CD4-positive, alpha-beta memory T cell (primary cell): ENCODE results near the gene B2M. TPM values are rescaled to one million over a fixed set of nuclear protein-coding genes. Genes with fewer than 3 reads are reported as not detected.
"Not testable (repeated sequence)": the region's sequence is repeated elsewhere in the genome, so short reads cannot be mapped to it uniquely, and the experiment has no call there.

Experiments used
- CTCF ChIA-PET: fragments of 350-600 bp; sonication (Branson Sonifier 250); formaldehyde crosslinking; loops from one replicate; lab custom pipeline; 2021; ENCODE audit warnings: inconsistent platforms; ENCODE audit not compliant: partially characterized antibody; lab: Charles Lee
- POLR2A ChIA-PET: fragments of 350-600 bp; sonication (Branson Sonifier 250); formaldehyde crosslinking; loops from one replicate; lab custom pipeline; 2021; ENCODE audit not compliant: partially characterized antibody; lab: Charles Lee
- DNase-seq, 5 donors: peaks; one replicate each; pipeline versions ENCODE4 v3.0.0 to v3.0.0-alpha.2; 2020 to 2022; ENCODE audit warnings: mixed read lengths in 1 of 5
- H3K27ac ChIP-seq: one replicate; pipeline ENCODE4 v1.7.0; 2013; ENCODE audit warnings: low read depth, low read length
- H3K27me3 ChIP-seq: 2 replicates; pipeline ENCODE4 v1.7.0; 2013; ENCODE audit warnings: mild to moderate bottlenecking, low read length, moderate library complexity; ENCODE audit not compliant: insufficient read depth
- H3K36me3 ChIP-seq: 2 replicates; pipeline ENCODE4 v1.7.0; 2013; ENCODE audit warnings: mild to moderate bottlenecking, low read length, moderate library complexity; ENCODE audit not compliant: insufficient read depth
- H3K4me1 ChIP-seq: 2 replicates; pipeline ENCODE4 v1.7.0; 2013; ENCODE audit warnings: mild to moderate bottlenecking, low read length, moderate library complexity; ENCODE audit not compliant: insufficient read depth
- H3K4me3 ChIP-seq, 2 donors: one replicate each; pipeline ENCODE4 v1.7.0; 2013; ENCODE audit warnings: low read length in 2 of 2, mild to moderate bottlenecking in 1 of 2
- H3K9me3 ChIP-seq, 2 donors: one replicate each; pipeline ENCODE4 v1.7.0; 2013; ENCODE audit warnings: low read length in 2 of 2, control low read depth in 1 of 2; ENCODE audit not compliant: control insufficient read depth in 1 of 2
- H3K27ac Mint-ChIP-seq, 7 donors: one replicate each; pipeline ENCODE4 v1.8.0; 2020 to 2021; ENCODE audit warnings: mixed read lengths in 7 of 7, mild to moderate bottlenecking in 6 of 7, inconsistent platforms in 3 of 7, moderate library complexity in 3 of 7
- H3K27me3 Mint-ChIP-seq, 2 donors: one replicate each; pipeline ENCODE4 v1.8.0; 2020 to 2021; ENCODE audit warnings: mixed read lengths in 2 of 2
- H3K36me3 Mint-ChIP-seq, 2 donors: one replicate each; pipeline ENCODE4 v1.8.0; 2020 to 2021; ENCODE audit warnings: mixed read lengths in 2 of 2, inconsistent platforms in 1 of 2, mild to moderate bottlenecking in 1 of 2
- H3K4me1 Mint-ChIP-seq, 4 donors: one replicate each; pipeline ENCODE4 v1.8.0; 2020 to 2021; ENCODE audit warnings: mixed read lengths in 4 of 4, mild to moderate bottlenecking in 1 of 4
- H3K4me3 Mint-ChIP-seq, 8 donors: one replicate each; pipeline ENCODE4 v1.8.0; 2020 to 2021; ENCODE audit warnings: mixed read lengths in 8 of 8, mild to moderate bottlenecking in 7 of 8, moderate library complexity in 6 of 8, inconsistent platforms in 3 of 8
- H3K9me3 Mint-ChIP-seq, 8 donors: one replicate each; pipeline ENCODE4 v1.8.0; 2020 to 2021; ENCODE audit warnings: mixed read lengths in 8 of 8, mild to moderate bottlenecking in 5 of 8, inconsistent platforms in 3 of 8, moderate library complexity in 1 of 8
- intact Hi-C: fragments of 100-400 bp; cut with micrococcal nuclease; formaldehyde crosslinking; loops from one replicate; pipeline ENCODE4 v1.15.1; 2023
- polyA plus RNA-seq, 2 donors: library from polyadenylated mRNA; unstranded; fragments of 300-500 nt; fragmentation: Illumina TruSeq; gene quantifications; one replicate each; pipeline ENCODE4 v1.2.3, GENCODE V29; 2021
- total RNA-seq, 2 experiments: library from RNA; stranded (reverse); gene quantifications; one replicate each; pipeline ENCODE4 v1.2.3, GENCODE V29; 2021

Gene B2M
- total and polyA plus RNA-seq, 4 experiments from 2014 or later = 7,421 to 62,423 (median 21,318) TPM

- Mint-ChIP-seq H3K27ac (peak overlapping the region; percentile 86 to 96 (median 93)), H3K4me1 (peaks cover 66 to 99% (median 83%) of the 10 kb centered on the region in 4 donors), H3K36me3 (peaks cover 45 to 54% of the 10 kb centered on the region in 2 donors), H3K4me3 (peak overlapping the region in 7 of 8 donors; percentile 64 to 82 (median 75)), H3K9me3 (peaks cover 0 to 71% (median 57%) of the 10 kb centered on the region in 8 donors), H3K27me3 (no peaks in the 10 kb centered on the region)
- H3K4me3 ChIP-seq = peak overlapping the region in 1 of 2 donors; percentile 13
- H3K27me3 ChIP-seq = no peaks in the 10 kb centered on the region
- ChIA-PET POLR2A (interaction anchor here (1.1 to 51.9 kb wide), 6 partner anchors 10 to 394 kb away, joined by 3 to 5737 read pairs (median 17); partner anchors contain the start of genes B2M, GOLM2, PATL2 and SPG11), CTCF (interaction anchor here (1.2 to 13.2 kb wide), 8 partner anchors 9 to 69 kb away, joined by 3 to 167 read pairs (median 14); partner anchors contain the start of genes B2M, PATL2, SPG11 and TRIM69)
- intact Hi-C loops = no loop called here
- no peaks in the 10 kb centered on the region for H3K9me3 ChIP-seq
- H3K36me3 ChIP-seq = no peaks in the 10 kb centered on the region
- peaks cover 75% of the 10 kb centered on the region for H3K4me1 ChIP-seq
- DNase-seq = no peak
- H3K27ac ChIP-seq = peak overlapping the region; percentile 70
Measured at GRCh38 chr15:44682211-44682610, 29.1 kb upstream of the B2M start.

GRCh38 chr15:44682809-44683682, 28.3 kb upstream of the B2M start:
- intact Hi-C loops = loop anchor here (1.0 kb wide), 3 partner anchors 20 to 43 kb away; partner anchors contain the start of gene SPG11
- ChIA-PET POLR2A (interaction anchor here (0.9 to 51.9 kb wide), 8 partner anchors 9 to 395 kb away, joined by 3 to 5737 read pairs (median 7); partner anchors contain the start of genes B2M, GOLM2, PATL2 and SPG11), CTCF (interaction anchor here (0.9 to 13.2 kb wide), 11 partner anchors 8 to 68 kb away, joined by 3 to 167 read pairs (median 8); partner anchors contain the start of genes B2M, PATL2, SPG11 and TRIM69)
- Histone ChIP-seq H3K4me3 (peak overlapping the region in 1 of 2 donors; percentile 47), H3K4me1 (peaks cover 67% of the 10 kb centered on the region), H3K27ac (peak overlapping the region; percentile 70)
- Mint-ChIP-seq H3K4me1 (peaks cover 66 to 97% (median 81%) of the 10 kb centered on the region in 4 donors), H3K27ac (peak overlapping the region; percentile 90 to 96 (median 94)), H3K4me3 (peak overlapping the region; percentile 45 to 82 (median 73)), H3K9me3 (peaks cover 0 to 78% (median 63%) of the 10 kb centered on the region in 8 donors), H3K36me3 (peaks cover 51 to 59% of the 10 kb centered on the region in 2 donors)
- not testable (repeated sequence) for H3K9me3 ChIP-seq, H3K36me3 ChIP-seq, H3K27me3 ChIP-seq, H3K27me3 Mint-ChIP-seq
- peak; percentile 79 to 91 (median 85) for DNase-seq

- H3K4me3 ChIP-seq, H3K27ac ChIP-seq, H3K36me3 ChIP-seq, H3K27me3 Mint-ChIP-seq, H3K9me3 ChIP-seq, H3K27me3 ChIP-seq, DNase-seq, intact Hi-C loops: not testable (repeated sequence)
- ChIA-PET CTCF (interaction anchor here (0.7 to 13.2 kb wide), 6 partner anchors 9 to 24 kb away, joined by 3 to 167 read pairs (median 20); partner anchors contain the start of genes B2M, PATL2 and SPG11), POLR2A (interaction anchor here (8.7 to 51.9 kb wide), 3 partner anchors 12 to 33 kb away, joined by 75 to 5737 read pairs (median 1003); partner anchors contain the start of genes B2M, PATL2, SPG11 and TRIM69)
- Mint-ChIP-seq H3K36me3 (peaks cover 27 to 29% of the 10 kb centered on the region in 2 donors), H3K27ac (peak overlapping the region in 3 of 7 donors; percentile 70 to 75 (median 75)), H3K4me1 (peaks cover 30 to 54% (median 43%) of the 10 kb centered on the region in 4 donors), H3K4me3 (peak overlapping the region in 4 of 8 donors; percentile 25 to 62 (median 40)), H3K9me3 (peaks cover 0 to 52% (median 45%) of the 10 kb centered on the region in 8 donors)
- H3K4me1 ChIP-seq = peaks cover 21% of the 10 kb centered on the region
Measured at GRCh38 chr15:44689318-44689717, 22.0 kb upstream of the B2M start.

- DNase-seq = peak; percentile 25 to 44 (median 39)
- not testable (repeated sequence) for H3K4me3 ChIP-seq, H3K36me3 ChIP-seq, H3K27me3 Mint-ChIP-seq, H3K9me3 ChIP-seq, H3K27me3 ChIP-seq, H3K27ac ChIP-seq
- Mint-ChIP-seq H3K4me1 (peaks cover 26 to 50% (median 43%) of the 10 kb centered on the region in 4 donors), H3K36me3 (peaks cover 23% of the 10 kb centered on the region in 2 donors), H3K9me3 (peaks cover 0 to 42% (median 36%) of the 10 kb centered on the region in 8 donors), H3K4me3 (peak overlapping the region in 3 of 8 donors; percentile 21 to 31 (median 25)), H3K27ac (peak overlapping the region; percentile 18 to 83 (median 68))
- ChIA-PET CTCF (interaction anchor here (0.9 to 4.4 kb wide), 6 partner anchors 13 to 47 kb away, joined by 5 to 41 read pairs (median 6); partner anchors contain the start of genes B2M, PATL2, SPG11 and TRIM69), POLR2A (interaction anchor here (0.6 to 51.9 kb wide), 8 partner anchors 8 to 78 kb away, joined by 3 to 5737 read pairs (median 16); partner anchors contain the start of genes B2M, PATL2, SPG11 and TRIM69)
- intact Hi-C loops = loop anchor here (2.0 kb wide), 2 partner anchors 13 to 21 kb away; partner anchors contain the start of genes B2M and PATL2
- peaks cover 19% of the 10 kb centered on the region for H3K4me1 ChIP-seq
Measured at GRCh38 chr15:44690245-44690644, 21.1 kb upstream of the B2M start.

- Mint-ChIP-seq H3K4me3 (no peak overlapping the region), H3K36me3 (peaks cover 7 to 8% of the 10 kb centered on the region in 2 donors), H3K4me1 (peaks cover 28 to 45% (median 38%) of the 10 kb centered on the region in 4 donors), H3K9me3 (peaks cover 0 to 18% (median 14%) of the 10 kb centered on the region in 8 donors), H3K27ac (peak overlapping the region in 2 of 7 donors; percentile 17 to 42), H3K27me3 (no peaks in the 10 kb centered on the region)
- Histone ChIP-seq H3K4me1 (peaks cover 25% of the 10 kb centered on the region), H3K27ac (no peak overlapping the region), H3K27me3 (no peaks in the 10 kb centered on the region), H3K36me3 (no peaks in the 10 kb centered on the region), H3K9me3 (no peaks in the 10 kb centered on the region), H3K4me3 (no peak overlapping the region)
- intact Hi-C loops = no loop called here
- DNase-seq = no peak
- ChIA-PET POLR2A (interaction anchor here (3.6 to 51.9 kb wide), 4 partner anchors 10 to 30 kb away, joined by 26 to 5737 read pairs (median 539); partner anchors contain the start of genes B2M, PATL2, SPG11 and TRIM69), CTCF (interaction anchor here (0.9 to 4.4 kb wide), 9 partner anchors 9 to 115 kb away, joined by 3 to 34 read pairs (median 5); partner anchors contain the start of genes B2M, PATL2 and SPG11)
Measured at GRCh38 chr15:44692659-44693058, 18.7 kb upstream of the B2M start.

GRCh38 chr15:44694416-44694815, 16.9 kb upstream of the B2M start:
- intact Hi-C loops = no loop called here
- CTCF ChIA-PET = interaction anchor here (1.7 to 1.9 kb wide), 2 partner anchors 16 to 30 kb away, joined by 7 to 8 read pairs; partner anchors contain the start of genes PATL2 and SPG11
- H3K27me3 ChIP-seq = no peaks in the 10 kb centered on the region
- Mint-ChIP-seq H3K27ac (peak overlapping the region; percentile 2 to 85 (median 73)), H3K9me3 (peaks cover 0 to 8% (median 2%) of the 10 kb centered on the region in 8 donors), H3K27me3 (no peaks in the 10 kb centered on the region), H3K4me3 (peak overlapping the region in 4 of 8 donors; percentile 26 to 65 (median 42)), H3K36me3 (peaks cover 0 to under 1% of the 10 kb centered on the region in 2 donors), H3K4me1 (peaks cover 19 to 44% (median 32%) of the 10 kb centered on the region in 4 donors)
- DNase-seq = no peak
- no peaks in the 10 kb centered on the region for H3K9me3 ChIP-seq
- H3K36me3 ChIP-seq = no peaks in the 10 kb centered on the region
- no peak overlapping the region for H3K4me3 ChIP-seq
- H3K4me1 ChIP-seq = peaks cover 25% of the 10 kb centered on the region
- POLR2A ChIA-PET = interaction anchor here (0.6 to 8.0 kb wide), 9 partner anchors 10 to 32 kb away, joined by 3 to 103 read pairs (median 8); partner anchors contain the start of genes B2M, PATL2 and SPG11
- no peak overlapping the region for H3K27ac ChIP-seq
